NCI-H128 (cell line): ENCODE measurements around the gene N4BP2L2.
"Not testable (repeated sequence)": the region's sequence is repeated elsewhere in the genome, so short reads cannot be mapped to it uniquely, and the experiment has no call there.

ENCODE experiments used
- DNase-seq: peaks from one replicate; lab custom pipeline; 2025; ENCODE audit not compliant: unreplicated experiment; lab: John Stamatoyannopoulos, UW

Gene N4BP2L2

DNA sequence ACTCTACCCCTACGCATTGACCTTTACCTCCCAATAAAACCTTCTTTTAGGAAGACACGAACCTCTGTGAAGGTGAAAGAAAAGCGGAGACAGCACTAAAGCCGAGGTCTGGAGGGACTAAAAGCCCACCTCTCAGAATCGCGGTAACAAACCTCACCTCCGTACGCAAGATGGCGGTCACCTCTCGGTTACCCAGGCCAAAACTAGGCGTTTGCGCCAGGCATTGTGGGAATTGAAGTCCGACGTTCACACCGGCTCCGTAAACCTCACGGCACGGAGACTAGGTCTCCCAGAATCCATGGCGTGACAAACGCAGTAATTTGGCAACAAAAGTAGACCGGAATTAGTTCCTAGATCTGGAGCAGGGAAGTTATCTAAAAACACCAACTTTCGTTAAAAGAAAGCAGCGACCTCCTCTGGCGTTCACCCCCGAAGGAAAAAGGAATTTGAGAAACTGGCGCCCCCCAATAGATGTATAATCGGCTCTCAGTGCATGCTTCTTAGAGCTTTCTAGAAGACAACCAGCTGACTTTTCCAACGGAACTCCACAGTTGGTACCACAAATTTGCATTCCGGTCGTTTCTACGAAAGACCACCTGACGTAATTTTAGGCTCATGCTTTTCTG is at the start of gene N4BP2L2:
TSS of gene N4BP2L2 (minus strand) at position 175 of the 626 bp plus-strand sequence. CDS start 1,768 bp downstream, outside the sequence.
- peak; percentile 78 for DNase-seq

DNA sequence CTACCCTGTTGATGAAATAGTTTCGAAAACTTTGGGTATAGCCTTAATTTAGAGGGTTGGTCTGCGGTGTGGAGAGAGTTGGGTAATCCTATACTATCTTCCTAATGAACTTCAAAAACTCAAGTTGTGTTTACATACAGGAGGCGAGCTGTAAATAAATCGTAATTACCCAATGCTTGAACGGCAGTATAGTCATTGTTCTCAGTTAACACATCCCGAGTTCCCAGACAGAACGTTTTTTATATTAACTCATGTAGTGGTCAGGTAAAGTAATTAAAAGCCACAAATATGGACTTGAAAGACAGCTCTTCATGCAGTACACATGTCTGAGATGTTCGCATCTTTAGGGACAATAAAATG is 49.2 kb upstream of the N4BP2L2 start:
- no peak for DNase-seq

DNA sequence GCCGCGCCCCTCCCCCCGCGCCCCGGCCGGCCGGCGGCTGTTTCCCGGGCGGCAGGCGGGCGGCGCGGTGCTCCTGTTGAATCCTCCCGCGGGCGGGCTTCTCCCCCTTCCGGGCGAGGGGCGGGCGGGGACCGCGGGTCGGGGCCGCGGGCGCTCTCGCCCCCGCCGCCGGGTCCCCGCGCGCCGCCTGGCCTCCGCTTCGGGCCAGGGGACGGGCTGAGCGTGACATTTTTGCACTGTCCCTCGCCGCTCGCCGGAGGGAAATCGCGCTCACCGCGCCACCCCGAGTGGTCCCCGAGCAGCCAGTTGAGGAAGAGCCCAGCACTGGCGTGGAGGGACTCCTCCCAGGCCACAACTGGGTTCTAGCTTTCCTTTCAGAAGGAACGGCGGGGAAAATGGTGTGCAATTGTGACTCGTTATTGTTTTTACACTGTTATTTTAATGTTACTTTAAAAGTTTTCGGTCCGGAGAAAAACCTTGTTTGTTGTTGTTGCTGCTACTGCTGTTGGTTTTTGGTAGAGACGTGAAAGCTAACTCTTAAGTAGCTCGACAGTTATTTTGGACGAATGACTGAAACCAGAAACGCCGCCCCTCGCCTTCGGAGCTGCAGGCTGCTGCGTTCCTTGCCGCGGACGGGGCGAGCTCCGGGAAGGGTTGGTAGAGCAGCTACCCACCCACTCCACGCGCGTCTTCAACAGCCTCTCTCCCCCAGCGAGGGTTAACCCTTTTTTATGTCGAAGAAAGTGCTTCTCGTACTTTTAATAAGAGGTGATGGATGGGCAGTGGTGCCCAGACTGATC is 48.6 kb upstream of the N4BP2L2 start:
- peak; percentile 54 for DNase-seq

DNA sequence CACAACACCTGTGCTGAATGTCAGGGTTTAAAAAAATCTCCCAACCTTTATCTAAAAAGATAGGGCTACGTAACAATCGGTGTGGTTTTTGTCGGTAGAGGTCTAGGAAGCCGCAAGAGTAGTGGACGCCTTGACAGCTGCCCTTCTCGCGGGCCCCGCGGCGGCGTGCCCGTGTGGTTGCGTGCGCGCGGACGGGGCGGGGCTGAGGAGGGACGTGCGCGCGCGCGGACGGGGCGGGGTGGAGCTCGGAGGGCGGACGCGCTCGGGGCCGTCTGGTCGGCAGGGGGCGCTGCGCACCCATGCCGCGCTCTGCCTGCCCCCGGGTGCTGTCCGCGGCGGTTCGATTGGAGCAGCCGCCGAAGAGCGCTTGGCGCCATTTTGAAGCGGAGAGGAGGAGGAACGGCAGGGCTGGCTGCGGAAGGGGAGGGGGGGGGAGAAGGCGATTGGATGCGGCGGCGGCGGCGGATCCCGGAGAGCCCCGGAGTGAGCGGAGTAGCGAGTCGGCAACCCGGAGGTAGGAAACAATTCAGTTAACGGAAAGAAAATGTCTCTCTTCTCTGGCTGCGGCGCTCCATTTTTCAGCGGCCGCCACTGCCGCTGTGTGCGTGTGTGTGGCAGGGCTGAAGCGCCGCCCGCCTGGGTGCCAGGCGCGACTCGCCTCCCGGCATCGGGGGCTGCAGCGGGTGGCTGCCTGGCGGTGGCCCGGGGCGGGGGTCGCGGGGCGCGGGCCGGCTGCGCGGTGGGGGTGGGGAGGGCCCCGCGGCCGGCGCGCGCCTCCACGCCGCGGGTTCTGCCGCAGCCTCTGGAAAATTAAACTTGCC is 47.7 kb upstream of the N4BP2L2 start, which contains the start of gene PDS5B:
TSS of gene PDS5B (plus strand) at position 373 of the 821 bp plus-strand sequence. CDS start 62,321 bp downstream, outside the sequence.
- peak; percentile 93 for DNase-seq

DNA sequence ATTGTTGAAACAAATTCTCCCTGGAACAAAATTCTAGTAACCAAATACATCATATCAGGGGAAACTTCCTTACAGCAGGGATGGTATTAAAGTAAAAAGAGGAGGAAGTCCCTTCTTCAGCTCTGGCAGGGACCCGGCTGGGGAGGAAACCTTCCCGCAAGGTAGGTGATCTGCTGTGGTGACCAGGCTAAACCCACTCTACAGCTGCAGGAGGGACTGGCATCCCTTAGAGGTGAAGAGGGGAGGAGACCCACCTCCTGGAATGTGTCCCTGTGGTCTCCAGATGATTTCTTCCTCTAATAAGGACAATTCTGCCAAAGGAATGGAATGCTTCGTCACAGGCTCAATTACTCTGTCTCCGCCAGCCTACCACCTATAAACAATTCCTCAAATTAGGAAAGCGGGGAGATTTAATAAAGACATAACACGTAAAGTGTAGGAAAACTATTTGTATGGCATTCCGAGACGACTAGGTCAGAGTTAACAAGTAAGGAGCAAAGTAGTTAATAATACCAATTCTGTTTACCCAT is 47.0 kb upstream of the N4BP2L2 start:
- no peak for DNase-seq

DNA sequence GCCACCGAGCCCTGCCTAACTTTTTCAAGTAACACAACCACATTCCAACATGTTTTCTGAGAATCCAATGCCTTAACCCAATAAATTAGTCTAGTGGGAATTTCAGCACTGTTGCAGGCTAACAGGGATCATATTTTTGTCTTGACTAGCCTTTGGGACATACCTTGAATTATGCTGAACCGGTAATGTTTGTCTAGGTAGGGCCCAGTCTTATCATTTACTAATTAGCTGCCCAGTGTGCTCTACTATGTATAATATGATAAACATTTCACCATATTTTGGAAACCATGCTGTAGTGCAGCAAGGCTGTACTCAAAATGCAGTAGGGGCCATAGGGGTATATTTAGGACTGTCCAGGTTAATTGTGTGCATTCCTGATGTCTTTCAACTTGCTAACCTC is 44.4 kb upstream of the N4BP2L2 start:
- no peak for DNase-seq

DNA sequence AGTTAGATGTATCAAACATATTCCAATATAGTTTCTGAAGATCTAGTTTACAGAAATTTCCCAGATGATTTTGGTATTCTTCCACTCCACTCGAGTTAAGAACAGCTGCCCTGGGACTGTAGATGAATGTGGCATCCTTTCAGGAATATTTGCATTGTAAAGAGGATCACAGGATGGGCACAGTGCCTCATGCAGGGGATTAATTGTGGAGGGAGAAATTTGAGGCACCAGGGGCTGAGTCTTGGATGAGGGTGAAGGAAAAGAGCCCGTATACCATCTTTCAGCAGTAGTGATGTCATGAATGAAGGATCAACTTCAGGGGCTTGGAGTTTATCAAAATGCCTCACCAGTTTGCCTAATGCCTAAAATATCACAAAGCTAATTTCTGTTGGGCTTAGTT is 43.7 kb upstream of the N4BP2L2 start:
- no peak for DNase-seq

DNA sequence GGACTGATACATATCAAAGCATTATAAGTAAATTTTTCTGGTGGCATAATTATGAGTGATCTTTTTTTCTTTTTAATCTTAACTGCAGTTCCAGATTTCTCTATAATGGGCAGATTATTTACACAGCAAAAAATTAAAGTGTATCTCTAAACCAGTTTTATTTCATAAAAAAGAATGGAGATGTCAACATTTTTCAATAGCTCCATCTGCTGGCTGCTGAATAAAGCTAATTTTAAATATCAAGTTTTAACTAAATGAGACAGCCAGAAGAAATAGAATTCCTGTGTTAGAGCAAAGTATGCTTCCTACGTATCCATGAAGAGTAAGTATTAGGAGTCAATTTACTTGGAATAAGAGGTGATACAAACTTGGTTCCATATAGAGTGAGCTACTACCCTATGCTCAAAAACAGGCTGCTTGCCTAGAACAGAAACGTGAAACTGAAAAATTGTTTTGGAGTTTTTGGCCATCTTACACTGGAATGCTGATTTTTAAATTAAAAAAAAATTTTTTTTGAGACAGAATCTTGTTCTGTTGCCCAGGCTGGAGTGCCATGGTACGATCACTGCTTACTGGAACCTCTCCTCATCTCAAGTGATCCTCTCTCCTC is 42.7 kb upstream of the N4BP2L2 start:
- DNase-seq: peak; percentile 5

DNA sequence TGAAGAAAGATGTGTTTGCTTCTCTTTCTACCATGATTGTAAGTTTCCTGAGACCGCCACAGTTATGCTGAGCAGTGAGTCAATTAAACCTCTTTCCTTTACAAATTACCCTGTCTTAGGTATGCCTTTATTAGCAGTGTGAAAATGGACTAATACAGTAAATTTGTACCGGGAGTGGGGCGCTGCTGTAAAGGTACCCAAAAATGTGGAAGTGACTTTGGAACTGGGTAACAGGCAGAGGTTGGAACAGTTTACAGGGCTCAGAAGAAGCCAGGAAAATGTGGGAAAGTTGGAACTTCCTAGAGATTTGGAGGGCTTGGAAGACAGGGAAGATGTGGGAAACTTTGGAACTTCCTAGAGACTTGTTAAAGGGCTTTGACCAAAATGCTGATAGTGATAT is 38.4 kb upstream of the N4BP2L2 start:
- no peak for DNase-seq

DNA sequence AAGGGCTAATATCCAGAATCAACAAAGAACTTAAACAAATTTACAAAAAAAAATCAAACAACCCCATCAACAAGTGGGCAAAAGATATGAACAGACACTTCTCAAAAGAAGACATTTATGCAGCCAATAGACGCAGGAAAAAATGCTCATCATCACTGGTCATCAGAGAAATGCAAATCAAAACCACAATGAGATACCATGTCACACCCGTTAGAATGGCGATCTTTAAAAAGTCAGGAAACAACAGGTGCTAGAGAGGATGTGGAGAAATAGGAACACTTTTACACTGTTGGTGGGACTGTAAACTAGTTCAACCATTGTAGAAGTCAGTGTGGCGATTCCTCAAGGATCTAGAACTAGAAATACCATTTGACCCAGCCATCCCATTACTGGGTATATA is 37.1 kb upstream of the N4BP2L2 start:
- not testable (repeated sequence) for DNase-seq

DNA sequence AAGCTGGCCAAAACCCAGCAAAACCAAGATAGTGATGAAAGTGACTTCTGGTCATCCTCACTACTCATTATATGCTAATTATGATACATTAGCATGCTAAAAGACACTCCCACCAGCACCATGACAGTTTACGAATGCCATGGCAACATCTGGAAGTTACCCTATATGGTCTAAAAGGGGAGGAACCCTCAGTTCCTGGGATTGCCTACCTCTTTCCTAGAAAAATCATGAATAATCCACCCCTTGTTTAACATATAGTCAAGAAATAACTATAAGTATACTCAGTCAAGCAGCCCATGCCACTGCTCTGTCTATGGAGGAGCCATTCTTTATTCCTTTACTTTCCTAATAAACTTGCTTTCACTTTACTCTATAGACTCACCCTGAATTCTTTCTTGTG is 22.2 kb upstream of the N4BP2L2 start:
- DNase-seq: not testable (repeated sequence)

DNA sequence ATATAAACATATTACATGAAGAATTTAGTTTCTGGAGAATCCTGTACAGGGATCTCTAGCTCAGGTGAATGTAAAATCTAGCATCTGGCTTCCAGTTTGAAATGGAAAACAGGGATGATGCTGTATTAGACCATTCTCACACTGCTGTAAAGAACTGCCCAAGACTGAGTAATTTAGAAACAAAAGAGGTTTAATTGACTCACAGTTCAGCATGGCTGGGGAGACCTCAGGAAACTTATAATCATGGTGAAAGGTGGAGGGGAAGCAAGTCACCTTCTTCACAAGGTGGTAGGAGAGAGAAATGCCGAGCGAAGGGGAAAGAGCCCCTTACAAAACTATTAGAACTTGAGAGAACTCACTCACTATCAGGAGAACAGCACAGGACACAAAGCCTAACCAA is 17.0 kb upstream of the N4BP2L2 start:
- DNase-seq: no peak

DNA sequence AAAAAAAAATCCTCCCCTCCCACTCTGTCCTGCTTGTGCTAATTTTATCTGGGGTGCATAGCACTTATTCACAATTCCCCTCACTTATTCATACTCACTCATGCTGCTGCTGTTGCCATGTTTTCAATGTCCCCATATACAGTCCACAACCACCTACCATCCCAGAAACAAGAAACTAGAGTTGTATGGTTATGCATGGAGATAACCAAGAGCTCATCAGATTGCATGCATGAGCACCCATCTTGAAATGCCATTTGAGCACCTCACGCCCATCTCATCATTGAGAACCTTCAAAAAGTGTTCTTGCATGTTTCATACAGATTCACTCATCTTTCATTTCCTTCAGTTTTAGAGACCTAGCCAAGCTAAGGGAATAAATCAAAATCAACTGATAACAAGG is 15.1 kb upstream of the N4BP2L2 start:
- DNase-seq: no peak

DNA sequence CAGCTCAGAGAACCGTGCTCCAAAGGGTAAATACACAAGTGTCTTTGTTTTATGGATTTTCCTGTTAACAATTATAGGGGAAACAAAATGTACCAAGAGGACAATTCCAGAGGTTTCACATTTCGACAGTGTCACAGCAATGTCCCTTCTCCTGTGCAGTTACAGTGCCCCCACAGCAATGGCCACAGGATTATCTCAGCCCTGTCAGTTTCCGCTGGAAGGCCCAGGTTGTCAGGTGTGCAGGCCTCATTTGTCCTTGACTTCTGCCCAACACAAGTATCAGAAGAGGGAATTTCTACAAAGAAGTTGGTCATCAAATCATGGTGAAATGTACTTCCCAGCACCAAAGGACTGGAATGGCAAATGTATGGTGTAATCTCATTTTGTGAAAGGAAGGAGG is 11.2 kb upstream of the N4BP2L2 start:
- no peak for DNase-seq

DNA sequence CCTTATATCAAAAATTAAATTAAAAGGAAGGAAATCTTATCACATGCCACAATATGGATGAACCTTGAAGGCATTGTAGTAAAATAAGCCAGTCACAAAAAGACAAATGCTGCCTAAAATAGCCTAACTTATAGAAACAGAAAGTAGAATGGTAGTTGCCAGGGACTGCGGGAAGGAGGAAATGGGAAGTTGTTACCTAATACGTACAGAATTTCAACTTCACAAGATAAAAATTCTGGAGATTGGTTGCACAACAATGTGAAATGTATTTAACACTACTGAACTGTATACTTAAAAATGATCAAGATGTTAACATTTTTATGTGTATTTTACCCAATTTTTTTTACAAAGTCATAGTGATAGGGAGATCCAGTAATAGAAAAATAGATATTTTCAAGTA is 10.2 kb upstream of the N4BP2L2 start:
- no peak for DNase-seq

DNA sequence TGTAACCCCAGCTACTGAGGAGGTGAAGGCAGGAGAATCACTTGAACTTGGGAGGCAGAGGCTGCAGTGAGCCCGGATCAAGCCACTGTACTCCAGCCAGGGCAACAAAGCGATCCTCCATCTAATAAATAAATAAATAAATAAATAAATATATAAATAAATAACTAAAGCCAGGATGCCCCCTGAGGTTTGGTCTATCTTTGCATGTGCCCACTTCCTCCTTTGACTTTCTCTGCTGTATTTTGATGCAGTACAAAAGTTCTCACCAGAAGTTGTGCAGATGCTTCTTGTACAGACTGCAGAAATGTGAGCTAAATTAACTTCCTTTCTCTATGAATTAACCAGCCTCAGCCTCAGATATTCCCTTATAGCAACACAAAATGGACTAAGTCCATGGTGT is 6.5 kb upstream of the N4BP2L2 start:
- no peak for DNase-seq

DNA sequence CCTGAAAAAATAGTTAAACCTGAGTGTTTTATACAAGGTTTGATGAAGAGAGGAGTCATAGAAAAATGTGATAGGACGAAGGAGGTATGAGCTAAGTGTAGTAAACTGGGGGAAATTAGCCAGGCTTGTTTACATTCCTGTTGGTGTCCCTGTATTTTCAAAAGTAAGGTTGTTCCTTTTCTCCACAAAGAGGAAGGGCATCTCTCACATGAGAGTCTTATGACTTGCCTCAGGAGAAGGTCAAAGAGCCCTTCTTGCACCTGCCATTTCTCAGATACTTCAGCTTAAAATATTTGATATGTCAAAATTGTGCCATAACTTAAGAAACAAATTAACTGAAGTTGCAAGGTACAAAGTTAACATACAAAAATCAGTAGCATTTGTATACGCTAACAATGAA is 3.6 kb upstream of the N4BP2L2 start:
- DNase-seq: no peak

DNA sequence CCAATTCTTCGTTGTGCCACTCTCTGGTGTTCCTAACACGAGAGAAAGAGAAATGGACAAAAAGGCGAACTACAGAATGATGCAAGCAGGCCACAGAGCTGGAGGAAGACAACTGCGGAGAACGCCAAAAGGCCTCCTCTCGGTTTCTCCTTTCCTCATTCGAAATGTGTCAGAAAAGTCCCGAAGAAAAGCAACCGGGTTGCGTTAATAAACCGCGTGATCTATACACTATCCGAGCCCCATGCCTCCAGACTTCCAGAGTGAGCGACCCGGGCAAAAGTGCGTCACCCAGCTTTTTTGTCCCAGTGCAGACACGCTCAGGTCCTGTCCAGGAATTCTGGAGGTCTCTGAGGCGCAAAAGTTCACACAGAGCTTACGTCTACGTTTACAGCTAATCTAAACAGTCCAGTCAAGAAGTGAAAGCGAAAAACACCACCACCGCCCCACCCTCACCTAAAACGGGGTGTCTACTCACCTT is 413 bp downstream of the N4BP2L2 start:
- DNase-seq: no peak

DNA sequence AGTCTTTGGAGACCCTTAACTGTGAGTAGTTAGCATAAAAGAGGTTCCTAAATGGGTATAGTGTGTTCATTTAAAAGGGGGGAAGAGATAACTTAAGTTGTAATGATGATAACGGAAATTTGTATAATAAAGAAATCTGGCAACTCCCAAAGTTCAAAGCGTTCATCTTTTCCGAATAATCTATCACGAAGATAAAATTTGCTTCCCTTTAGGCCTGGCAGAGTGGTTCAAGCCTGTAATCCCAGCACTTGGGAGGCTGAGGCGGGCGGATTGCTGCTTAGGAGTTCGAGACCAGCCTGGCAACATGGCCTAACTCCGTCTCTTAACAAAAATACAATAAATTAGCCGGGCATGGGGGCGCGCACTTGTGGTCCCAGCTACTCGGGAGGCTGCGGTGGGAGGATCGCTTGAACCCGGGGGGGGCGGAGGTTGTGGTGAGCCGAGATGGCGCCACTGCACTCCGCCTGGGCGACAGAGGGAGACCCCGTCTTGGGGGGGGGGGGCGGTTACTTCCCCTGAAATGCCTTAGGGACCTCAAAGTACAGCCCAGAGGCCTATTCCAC is 934 bp downstream of the N4BP2L2 start:
- no peak for DNase-seq

DNA sequence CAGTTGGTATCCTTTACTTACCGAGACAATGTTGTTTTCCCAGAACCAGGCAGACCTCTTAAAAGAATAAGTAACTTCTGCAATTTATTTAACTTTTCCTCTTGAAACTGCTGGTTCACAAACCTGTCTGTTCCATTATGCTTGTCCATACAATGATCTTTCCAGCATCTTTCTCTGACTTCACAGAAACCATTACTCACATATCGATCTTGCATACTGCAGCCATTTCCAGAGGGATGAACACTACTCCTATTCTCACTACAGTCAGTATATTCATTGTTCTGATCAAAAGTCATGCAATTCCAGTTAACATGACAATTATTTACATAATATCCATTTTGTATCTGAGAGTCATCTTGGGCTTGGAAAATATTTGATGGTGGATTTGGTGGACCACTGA is 2.8 kb downstream of the N4BP2L2 start:
- DNase-seq: no peak

DNA sequence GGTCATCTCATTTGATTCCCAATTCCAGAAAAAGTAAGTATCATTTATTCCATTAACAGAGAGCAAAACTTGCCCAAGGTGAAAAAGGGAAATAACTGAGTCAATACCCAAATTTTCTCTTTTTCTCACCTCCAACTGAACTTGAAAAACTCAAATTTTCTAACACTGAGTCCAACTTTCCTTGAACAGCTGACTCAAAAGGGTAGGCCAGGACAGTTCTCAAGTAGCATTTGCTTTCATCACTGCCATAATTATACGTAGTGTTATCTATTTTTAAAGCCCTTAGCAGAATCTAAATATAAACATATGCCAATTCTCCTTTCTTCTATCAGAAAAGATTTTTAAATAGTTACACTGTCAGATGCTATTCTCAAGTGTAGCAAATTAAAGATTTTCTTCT is 3.5 kb downstream of the N4BP2L2 start:
- no peak for DNase-seq
